PFSK-1 (cell line): Measurements from ENCODE around the gene NSMCE4A.

Experiments
- FOXP2 ChIP-seq: optimal IDR thresholded peaks from 2 replicates; pipeline ENCODE3; 2011; ENCODE audit warnings: borderline replicate concordance, control low read depth, inconsistent platforms; ENCODE audit not compliant: insufficient read depth; ENCODE audit errors: extremely low read length, extremely low read depth
- POLR2AphosphoS5 ChIP-seq: IDR thresholded peaks from 2 replicates; pipeline ENCODE4 v1.6.1; 2012; ENCODE audit warnings: low read depth, mild to moderate bottlenecking, control low read depth, low read length, moderate library complexity
- REST ChIP-seq, 2 experiments: IDR thresholded peaks; 2 replicates each; pipeline versions ENCODE4 v1.6.1 to v1.8.0; 2011 to 2012; ENCODE audit warnings: low read depth in 2 of 2, low read length in 2 of 2, control low read depth in 1 of 2, inconsistent platforms in 1 of 2, mild to moderate bottlenecking in 1 of 2, moderate library complexity in 1 of 2; ENCODE audit not compliant: insufficient read depth in 1 of 2
- SIN3A ChIP-seq: IDR thresholded peaks from 2 replicates; pipeline ENCODE4 v1.6.1; 2012; ENCODE audit warnings: mild to moderate bottlenecking, low read length, moderate library complexity, borderline replicate concordance; ENCODE audit not compliant: insufficient read depth
- TAF1 ChIP-seq: IDR thresholded peaks from 2 replicates; pipeline ENCODE4 v1.6.1; 2012; ENCODE audit warnings: low read length, control low read depth, borderline replicate concordance; ENCODE audit not compliant: insufficient read depth

The NSMCE4A gene

GRCh38 chr10:121910673-121911420 is 64.2 kb downstream of the NSMCE4A start:
- no peak for TF ChIP-seq TAF1
- no peak for TF ChIP-seq SIN3A
- TF ChIP-seq REST (IDR thresholded peaks at IDR 0.05; ENCODE audit: insufficient read depth in 1 of 2, low read depth in 2 of 2, low read length in 2 of 2), result no peak
- no peak for TF ChIP-seq POLR2AphosphoS5
- TF ChIP-seq FOXP2, result no peak
